WTC11 (cell line): ENCODE measurements around the gene SND1. TPM values are rescaled to one million over a fixed set of nuclear protein-coding genes. Genes with fewer than 3 reads are reported as not detected.

Experiments
- ATAC-seq: fragments of 200-7000 bp; cut with Tn5 transposase; 2 replicates; pipeline ENCODE4 v1.10.0; 2021; ENCODE audit warnings: mild to moderate bottlenecking, moderate library complexity
- CTCF ChIA-PET: fragments of 300-600 bp; sonication (Branson Sonifier 250); formaldehyde crosslinking; loops from one replicate; lab custom pipeline; 2021; ENCODE audit warnings: antibody characterized with exemption; lab: Charles Lee
- POLR2A ChIA-PET: fragments of 350-600 bp; sonication (Branson Sonifier 250); formaldehyde crosslinking; loops from one replicate; lab custom pipeline; 2021; ENCODE audit warnings: antibody characterized with exemption; lab: Charles Lee
- DNase-seq: peaks from one replicate; pipeline ENCODE4 v3.0.0; 2021; ENCODE audit warnings: low spot score
- H3K27ac Mint-ChIP-seq: 2 replicates; pipeline ENCODE4 v1.8.0; 2021; ENCODE audit warnings: mixed read lengths
- H3K27me3 Mint-ChIP-seq: 2 replicates; pipeline ENCODE4 v1.8.0; 2021; ENCODE audit warnings: low read depth, mild to moderate bottlenecking, moderate library complexity, mixed read lengths
- H3K36me3 Mint-ChIP-seq: 2 replicates; pipeline ENCODE4 v1.8.0; 2021; ENCODE audit warnings: mixed read lengths
- H3K4me1 Mint-ChIP-seq: 2 replicates; pipeline ENCODE4 v1.8.0; 2022; ENCODE audit warnings: mixed read lengths
- H3K4me3 Mint-ChIP-seq: 2 replicates; pipeline ENCODE4 v1.8.0; 2021; ENCODE audit warnings: mild to moderate bottlenecking, moderate library complexity, mixed read lengths
- H3K9me3 Mint-ChIP-seq: 2 replicates; pipeline ENCODE4 v1.8.0; 2021; ENCODE audit warnings: mixed read lengths
- ARID4B ChIP-seq: sonication (generic); formaldehyde crosslinking; IDR thresholded peaks from 2 replicates; pipeline ENCODE4 v1.8.0; 2023; ENCODE audit warnings: missing genetic modification reagents, mild to moderate bottlenecking, borderline replicate concordance
- ATF2 ChIP-seq: sonication (generic); formaldehyde crosslinking; IDR thresholded peaks from 2 replicates; pipeline ENCODE4 v1.8.1; 2022; ENCODE audit warnings: low read depth, missing genetic modification reagents, borderline replicate concordance
- ATF3 ChIP-seq: sonication (generic); formaldehyde crosslinking; conservative IDR thresholded peaks from 2 replicates; pipeline ENCODE4 v1.8.1; 2022; ENCODE audit warnings: mild to moderate bottlenecking, missing genetic modification reagents
- EMX1 ChIP-seq: fragments of 250-450 bp; sonication (Bioruptor Pico); IDR thresholded peaks from 2 replicates; pipeline ENCODE4 v1.8.0; 2021; ENCODE audit warnings: mild to moderate bottlenecking
- FOXJ3 ChIP-seq: sonication (generic); formaldehyde crosslinking; IDR thresholded peaks from 2 replicates; pipeline ENCODE4 v1.9.0; 2021; ENCODE audit warnings: missing genetic modification reagents, mild to moderate bottlenecking, borderline replicate concordance
- GABPB1 ChIP-seq: sonication (generic); formaldehyde crosslinking; IDR thresholded peaks from 2 replicates; pipeline ENCODE4 v1.8.1; 2023; ENCODE audit warnings: mild to moderate bottlenecking, missing genetic modification reagents
- GTF2I ChIP-seq: fragments of 250-450 bp; sonication (Bioruptor Pico); conservative IDR thresholded peaks from 2 replicates; pipeline ENCODE4 v1.4.0; 2021; ENCODE audit warnings: mild to moderate bottlenecking
- IRF1 ChIP-seq: sonication (generic); formaldehyde crosslinking; IDR thresholded peaks from 2 replicates; pipeline ENCODE4 v1.8.0; 2023; ENCODE audit warnings: missing genetic modification reagents
- MYBL2 ChIP-seq: sonication (generic); formaldehyde crosslinking; IDR thresholded peaks from 2 replicates; pipeline ENCODE4 v1.8.1; 2023; ENCODE audit warnings: mild to moderate bottlenecking, moderate library complexity, missing genetic modification reagents
- NFE2L1 ChIP-seq: sonication (generic); formaldehyde crosslinking; IDR thresholded peaks from 2 replicates; pipeline ENCODE4 v1.8.1; 2023; ENCODE audit warnings: missing genetic modification reagents
- NR3C1 ChIP-seq: sonication (generic); formaldehyde crosslinking; conservative IDR thresholded peaks from 2 replicates; pipeline ENCODE4 v1.8.1; 2023; ENCODE audit warnings: low read depth, mild to moderate bottlenecking, missing genetic modification reagents
- OVOL2 ChIP-seq: fragments of 250-450 bp; sonication (Bioruptor Pico); IDR thresholded peaks from 2 replicates; pipeline ENCODE4 v1.9.0; 2021; ENCODE audit warnings: mild to moderate bottlenecking, borderline replicate concordance
- RORB ChIP-seq: fragments of 250-450 bp; sonication (Bioruptor Pico); IDR thresholded peaks from 2 replicates; pipeline ENCODE4 v1.9.0; 2021; ENCODE audit warnings: mild to moderate bottlenecking
- SMAD4 ChIP-seq: sonication (generic); formaldehyde crosslinking; IDR thresholded peaks from 2 replicates; pipeline ENCODE4 v1.8.0; 2022; ENCODE audit warnings: mild to moderate bottlenecking, missing genetic modification reagents
- SOX15 ChIP-seq: fragments of 250-450 bp; sonication (Bioruptor Pico); IDR thresholded peaks from 2 replicates; pipeline ENCODE4 v1.9.0; 2021; ENCODE audit warnings: mild to moderate bottlenecking
- ZNF121 ChIP-seq: sonication (generic); formaldehyde crosslinking; IDR thresholded peaks from 2 replicates; pipeline ENCODE4 v1.8.0; 2023; ENCODE audit warnings: missing genetic modification reagents
- ZNF232 ChIP-seq: sonication (generic); formaldehyde crosslinking; IDR thresholded peaks from 2 replicates; pipeline ENCODE4 v1.8.0; 2022; ENCODE audit warnings: mild to moderate bottlenecking, missing genetic modification reagents
- ZNF416 ChIP-seq: fragments of 250-450 bp; sonication (Bioruptor Pico); IDR thresholded peaks from 2 replicates; pipeline ENCODE4 v1.9.0; 2021; ENCODE audit warnings: mild to moderate bottlenecking, inconsistent platforms
- ZSCAN18 ChIP-seq: fragments of 250-450 bp; sonication (Bioruptor Pico); IDR thresholded peaks from 2 replicates; pipeline ENCODE4 v2.1.2; 2022; ENCODE audit warnings: mild to moderate bottlenecking, moderate library complexity
- total RNA-seq: library from RNA; stranded (reverse); gene quantifications from 3 replicates; pipeline ENCODE4 v1.2.3, GENCODE V29; 2021
- TF ChIP-seq, protein P1 (sequence below): sonication (generic); formaldehyde crosslinking; IDR thresholded peaks from 2 replicates; pipeline ENCODE4 v1.8.1; 2023; ENCODE audit warnings: mild to moderate bottlenecking, missing genetic modification reagents, moderate library complexity
- TF ChIP-seq, protein P2 (sequence below): sonication (generic); formaldehyde crosslinking; IDR thresholded peaks from 2 replicates; pipeline ENCODE4 v1.8.1; 2023; ENCODE audit warnings: mild to moderate bottlenecking, moderate library complexity, missing genetic modification reagents
- TF ChIP-seq, protein P3 (sequence below): fragments of 250-450 bp; sonication (Bioruptor Pico); conservative IDR thresholded peaks from 2 replicates; pipeline ENCODE4 v1.9.0; 2021; ENCODE audit warnings: mild to moderate bottlenecking

The SND1 gene
- total RNA-seq, 1 experiment from 2014 or later = 261 TPM

DNA sequence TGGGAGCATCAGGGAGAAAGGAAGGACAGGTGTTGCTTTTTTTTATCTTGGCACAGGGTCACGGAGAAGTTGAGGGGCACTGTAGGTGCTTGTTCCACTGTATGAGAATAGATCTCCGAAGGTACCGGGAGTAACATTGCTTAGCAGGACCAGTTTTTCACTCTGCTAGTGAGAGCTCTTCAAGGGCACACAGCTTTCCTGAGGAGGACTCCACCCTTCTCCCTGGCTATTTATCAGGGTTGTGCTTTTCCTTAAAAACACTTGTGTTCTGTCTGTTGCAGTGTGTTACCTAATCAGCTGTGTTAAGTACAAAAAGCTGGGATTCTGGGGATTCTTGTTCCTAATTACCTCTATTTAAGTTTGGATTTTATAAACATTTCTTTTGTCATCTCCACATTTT is 160.5 kb downstream of the SND1 start (continued):
- TF ChIP-seq, protein P1, sequence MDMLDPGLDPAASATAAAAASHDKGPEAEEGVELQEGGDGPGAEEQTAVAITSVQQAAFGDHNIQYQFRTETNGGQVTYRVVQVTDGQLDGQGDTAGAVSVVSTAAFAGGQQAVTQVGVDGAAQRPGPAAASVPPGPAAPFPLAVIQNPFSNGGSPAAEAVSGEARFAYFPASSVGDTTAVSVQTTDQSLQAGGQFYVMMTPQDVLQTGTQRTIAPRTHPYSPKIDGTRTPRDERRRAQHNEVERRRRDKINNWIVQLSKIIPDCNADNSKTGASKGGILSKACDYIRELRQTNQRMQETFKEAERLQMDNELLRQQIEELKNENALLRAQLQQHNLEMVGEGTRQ (CRISPR knock-in tag) = no peak
- TF ChIP-seq, protein P2, sequence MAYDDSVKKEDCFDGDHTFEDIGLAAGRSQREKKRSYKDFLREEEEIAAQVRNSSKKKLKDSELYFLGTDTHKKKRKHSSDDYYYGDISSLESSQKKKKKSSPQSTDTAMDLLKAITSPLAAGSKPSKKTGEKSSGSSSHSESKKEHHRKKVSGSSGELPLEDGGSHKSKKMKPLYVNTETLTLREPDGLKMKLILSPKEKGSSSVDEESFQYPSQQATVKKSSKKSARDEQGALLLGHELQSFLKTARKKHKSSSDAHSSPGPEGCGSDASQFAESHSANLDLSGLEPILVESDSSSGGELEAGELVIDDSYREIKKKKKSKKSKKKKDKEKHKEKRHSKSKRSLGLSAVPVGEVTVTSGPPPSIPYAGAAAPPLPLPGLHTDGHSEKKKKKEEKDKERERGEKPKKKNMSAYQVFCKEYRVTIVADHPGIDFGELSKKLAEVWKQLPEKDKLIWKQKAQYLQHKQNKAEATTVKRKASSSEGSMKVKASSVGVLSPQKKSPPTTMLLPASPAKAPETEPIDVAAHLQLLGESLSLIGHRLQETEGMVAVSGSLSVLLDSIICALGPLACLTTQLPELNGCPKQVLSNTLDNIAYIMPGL (CRISPR knock-in tag) = no peak
- TF ChIP-seq ZNF232 (CRISPR knock-in tag) (no peak), SMAD4 (no peak), ATF2 (no peak), ZSCAN18 (CRISPR knock-in tag) (no peak), GTF2I (CRISPR knock-in tag) (no peak), FOXJ3 (CRISPR knock-in tag) (no peak), EMX1 (CRISPR knock-in tag) (no peak), ATF3 (CRISPR knock-in tag) (no peak), RORB (CRISPR knock-in tag) (no peak), GABPB1 (CRISPR knock-in tag) (no peak), ZNF121 (CRISPR knock-in tag) (no peak)

DNA sequence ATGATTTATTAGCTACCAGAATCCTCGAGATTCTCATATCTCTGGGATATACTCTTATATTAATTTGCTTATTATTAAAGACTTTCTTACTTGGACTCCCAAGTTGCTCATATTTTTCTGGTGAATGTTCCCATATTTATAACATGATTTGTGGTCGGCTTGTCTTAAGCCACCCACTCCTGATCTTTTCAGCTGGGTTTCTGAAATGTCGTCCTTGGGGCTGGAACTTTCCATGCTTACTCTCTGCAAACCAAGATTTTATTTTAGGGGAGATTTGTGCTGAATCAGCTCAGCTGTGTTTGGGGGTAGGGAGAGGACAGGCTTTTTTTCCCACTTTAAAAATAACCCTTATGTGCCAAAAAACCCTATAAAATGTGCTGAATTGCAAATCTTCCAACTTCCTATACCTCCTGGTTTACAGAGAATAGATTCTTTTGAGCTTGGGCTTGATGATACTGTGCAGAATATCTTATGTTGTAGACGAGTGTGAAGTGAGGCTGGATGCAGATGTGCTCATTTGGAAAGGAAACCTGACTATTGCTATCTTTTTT is 162.1 kb downstream of the SND1 start:
- no peaks in the 10 kb centered on the region for H3K9me3 Mint-ChIP-seq
- no peaks in the 10 kb centered on the region for H3K27me3 Mint-ChIP-seq
- ChIA-PET POLR2A (no interaction called here), CTCF (interaction anchor here (0.5 to 2.3 kb wide), 3 partner anchors 15 to 208 kb away, joined by 3 to 12 read pairs (median 3); no protein-coding TSS in a partner anchor)
- DNase-seq (no peak), ATAC-seq (no peak)
- no peaks in the 10 kb centered on the region for H3K36me3 Mint-ChIP-seq
- H3K4me3 Mint-ChIP-seq = no peak overlapping the region
- no peak overlapping the region for H3K27ac Mint-ChIP-seq
- H3K4me1 Mint-ChIP-seq = peaks cover 76% of the 10 kb centered on the region
- TF ChIP-seq ARID4B (CRISPR knock-in tag) (no peak), ZNF121 (CRISPR knock-in tag) (no peak), GTF2I (CRISPR knock-in tag) (no peak), OVOL2 (CRISPR knock-in tag) (no peak), IRF1 (CRISPR knock-in tag) (no peak), NFE2L1 (CRISPR knock-in tag) (no peak), NR3C1 (CRISPR knock-in tag) (no peak), ZNF416 (CRISPR knock-in tag) (no peak), ATF3 (CRISPR knock-in tag) (no peak), SOX15 (CRISPR knock-in tag) (no peak), MYBL2 (no peak)
- TF ChIP-seq, protein P3, sequence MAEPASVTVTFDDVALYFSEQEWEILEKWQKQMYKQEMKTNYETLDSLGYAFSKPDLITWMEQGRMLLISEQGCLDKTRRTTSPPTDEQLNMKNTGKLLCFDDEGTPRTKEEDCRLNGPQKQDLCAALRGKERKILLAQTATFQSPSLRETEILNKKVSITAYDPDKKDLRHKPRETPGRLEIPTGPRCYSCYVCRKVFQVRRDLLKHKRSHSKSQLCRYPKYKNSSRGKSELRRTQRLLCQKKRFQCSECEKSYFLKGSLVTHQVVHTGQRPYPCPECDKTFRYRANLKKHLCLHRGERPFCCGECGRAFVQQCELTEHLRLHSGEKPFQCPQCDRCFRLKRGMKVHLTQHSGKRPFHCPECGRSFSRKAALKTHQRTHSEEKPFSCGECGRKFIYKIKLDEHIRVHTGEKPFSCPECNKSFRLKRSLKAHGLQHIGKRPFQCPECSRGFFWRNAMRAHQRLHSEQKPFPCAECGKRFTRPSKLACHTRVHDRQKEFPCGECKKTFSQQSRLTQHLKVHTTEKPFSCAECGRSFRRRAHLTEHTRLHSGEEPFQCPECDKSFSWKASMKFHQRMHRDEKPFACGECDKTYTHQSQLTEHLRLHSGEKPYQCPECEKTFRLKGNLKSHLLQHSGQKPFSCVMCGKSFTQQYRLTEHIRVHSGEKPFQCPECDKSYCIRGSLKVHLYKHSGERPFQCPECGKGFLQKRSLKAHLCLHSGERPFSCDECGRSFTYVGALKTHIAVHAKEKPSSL = no peak
